A549 (cell line): Measurements from ENCODE around the gene SLCO6A1. TPM values are rescaled to one million over a fixed set of nuclear protein-coding genes. Genes with fewer than 3 reads are reported as not detected.

ENCODE experiments used
- ATAC-seq, 2 experiments: fragments of 200-7000 bp in 1 of 2; fragments of >200 bp in 1 of 2; cut with Nextera tagmentation in 1 of 2; cut with Tn5 transposase in 1 of 2; 3 replicates each; pipeline versions ENCODE4 v1.8.0 to v1.9.1; 2018 to 2020; ENCODE audit warnings: mild to moderate bottlenecking in 1 of 2, moderate library complexity in 1 of 2
- CTCF ChIA-PET: fragments of 300-600 bp; sonication (Branson Sonifier 250); formaldehyde crosslinking; extraction: SDS; loops from one replicate; lab custom pipeline; 2021; ENCODE audit warnings: antibody characterized with exemption, inconsistent platforms; lab: Yijun Ruan, JAX
- POLR2A ChIA-PET: fragments of 350-600 bp; formaldehyde crosslinking; extraction: SDS; loops from one replicate; lab custom pipeline; 2021; ENCODE audit warnings: antibody characterized with exemption, inconsistent platforms; lab: Yijun Ruan, JAX
- DNase-seq, 2 experiments: peaks; one replicate each; pipeline versions ENCODE4 v3.0.0 to v3.0.0-alpha.2; 2011 to 2016; ENCODE audit warnings: low read depth in 1 of 2, low spot score in 1 of 2
- FAIRE-seq: peaks from 2 replicates; lab custom pipeline; 2011; peaks lifted over from hg19 to GRCh38; lab: Jason Lieb, UNC
- H3K27ac ChIP-seq, 2 experiments: fragments of >200 bp; sonication (Bioruptor Twin); formaldehyde crosslinking; 3 replicates each; pipeline ENCODE4 v1.5.1; 2016 to 2017
- H3K4me1 ChIP-seq: fragments of >200 bp; sonication (Bioruptor Twin); formaldehyde crosslinking; 3 replicates; pipeline ENCODE4 v1.6.1; 2016
- H3K4me2 ChIP-seq: fragments of >200 bp; sonication (Bioruptor Twin); formaldehyde crosslinking; 3 replicates; pipeline ENCODE4 v1.6.1; 2016
- H3K4me3 ChIP-seq: fragments of >200 bp; sonication (Bioruptor Twin); formaldehyde crosslinking; 3 replicates; pipeline ENCODE4 v1.5.1; 2016
- H3K9me3 ChIP-seq: fragments of >200 bp; sonication (Bioruptor Twin); formaldehyde crosslinking; 3 replicates; pipeline ENCODE4 v1.6.1; 2016
- BHLHE40 ChIP-seq: IDR thresholded peaks from 2 replicates; pipeline ENCODE4 v1.6.1; 2012; ENCODE audit warnings: low read depth, low read length, inconsistent platforms
- CBX2 ChIP-seq: fragments of 200-600 bp; sonication (generic); IDR thresholded peaks from 2 replicates; pipeline ENCODE4 v1.6.1; 2016; ENCODE audit warnings: low read depth, mild to moderate bottlenecking, borderline replicate concordance
- CHD4 ChIP-seq: fragments of 200-600 bp; sonication (generic); IDR thresholded peaks from 2 replicates; pipeline ENCODE4 v1.6.1; 2016; ENCODE audit warnings: antibody characterized with exemption, mild to moderate bottlenecking, borderline replicate concordance
- CTCF ChIP-seq: fragments of >200 bp; sonication (Bioruptor Twin); formaldehyde crosslinking; IDR thresholded peaks from 3 replicates; pipeline ENCODE4 v1.5.1; 2016
- E2F6 ChIP-seq: IDR thresholded peaks from 2 replicates; pipeline ENCODE4 v1.6.1; 2012; ENCODE audit warnings: low read depth, borderline replicate concordance
- EHF ChIP-seq: fragments of 250-450 bp; sonication (Bioruptor Pico); IDR thresholded peaks from 2 replicates; pipeline ENCODE4 v1.5.0; 2020; ENCODE audit warnings: mild to moderate bottlenecking
- EHMT2 ChIP-seq: fragments of 200-600 bp; sonication (generic); IDR thresholded peaks from 2 replicates; pipeline ENCODE4 v1.6.1; 2016; ENCODE audit warnings: antibody characterized with exemption, low read depth, mild to moderate bottlenecking, moderate library complexity
- GATA3 ChIP-seq: IDR thresholded peaks from 2 replicates; pipeline ENCODE4 v1.6.1; 2012; ENCODE audit warnings: borderline replicate concordance
- HMGXB4 ChIP-seq: fragments of 250-450 bp; sonication (Bioruptor Pico); IDR thresholded peaks from 2 replicates; pipeline ENCODE4 v1.5.0; 2021; ENCODE audit warnings: mild to moderate bottlenecking, moderate library complexity, borderline replicate concordance
- HOXA7 ChIP-seq: fragments of 250-450 bp; sonication (Bioruptor Pico); IDR thresholded peaks from 2 replicates; pipeline ENCODE4 v1.5.0; 2020; ENCODE audit warnings: mild to moderate bottlenecking, moderate library complexity
- JUN ChIP-seq, 2 experiments: fragments of >200 bp; sonication (Bioruptor Twin); formaldehyde crosslinking; IDR thresholded peaks; 2 replicates in 1 of 2; 3 replicates in 1 of 2; pipeline ENCODE4 v1.6.1; 2016 to 2017
- KDM5A ChIP-seq: fragments of 200-600 bp; sonication (generic); IDR thresholded peaks from 2 replicates; pipeline ENCODE4 v1.6.1; 2016; ENCODE audit warnings: antibody characterized with exemption, mild to moderate bottlenecking
- MAZ ChIP-seq: fragments of 150-350 bp; IDR thresholded peaks from 2 replicates; pipeline ENCODE4 v1.6.1; 2014; ENCODE audit warnings: antibody characterized with exemption, low read depth, low read length, borderline replicate concordance
- PBX3 ChIP-seq: IDR thresholded peaks from 2 replicates; pipeline ENCODE4 v1.6.1; 2012
- POLR2A ChIP-seq: IDR thresholded peaks from 2 replicates; pipeline ENCODE4 v1.6.1; 2012; ENCODE audit warnings: mild to moderate bottlenecking, low read length
- RCOR1 ChIP-seq: fragments of 150-350 bp; IDR thresholded peaks from 2 replicates; pipeline ENCODE4 v1.6.1; 2014; ENCODE audit warnings: antibody characterized with exemption, low read length, low read depth
- REST ChIP-seq: fragments of 200-600 bp; sonication (generic); IDR thresholded peaks from 2 replicates; pipeline ENCODE4 v1.6.1; 2016; ENCODE audit warnings: antibody characterized with exemption, mild to moderate bottlenecking, moderate library complexity
- RNF2 ChIP-seq: fragments of 200-600 bp; sonication (generic); IDR thresholded peaks from 2 replicates; pipeline ENCODE4 v1.6.1; 2016; ENCODE audit warnings: low read depth, mild to moderate bottlenecking, antibody characterized with exemption, moderate library complexity, borderline replicate concordance
- SMC3 ChIP-seq: fragments of >200 bp; sonication (Bioruptor Twin); formaldehyde crosslinking; IDR thresholded peaks from 3 replicates; pipeline ENCODE4 v1.6.1; 2018; ENCODE audit warnings: inconsistent platforms
- SREBF2 ChIP-seq: fragments of 450-650 bp; IDR thresholded peaks from 2 replicates; pipeline ENCODE4 v1.6.1; 2014; ENCODE audit warnings: mild to moderate bottlenecking, moderate library complexity
- TP53 ChIP-seq: fragments of 250-450 bp; sonication (Bioruptor Pico); IDR thresholded peaks from 2 replicates; pipeline ENCODE4 v1.5.0; 2021; ENCODE audit warnings: mild to moderate bottlenecking, moderate library complexity
- ZFP36 ChIP-seq: fragments of 450-650 bp; IDR thresholded peaks from 2 replicates; pipeline ENCODE4 v1.6.1; 2014; ENCODE audit warnings: borderline replicate concordance; ENCODE audit not compliant: partially characterized antibody
- ZSCAN20 ChIP-seq: fragments of 250-450 bp; sonication (Bioruptor Pico); IDR thresholded peaks from 2 replicates; pipeline ENCODE4 v1.8.0; 2022; ENCODE audit warnings: mild to moderate bottlenecking, moderate library complexity
- WGBS: methylation state at CpG from one replicate; pipeline ENCODE4 v1.1.6; 2017; ENCODE audit errors: missing lambda C conversion rate; 5-methylcytosine and 5-hydroxymethylcytosine counted together
- polyA plus RNA-seq, 4 experiments: library from polyadenylated mRNA; depleted of rRNA in 3 of 4; stranded (reverse); fragments of >200 nt; fragmentation: RNase III in 1 of 4; extraction: RNeasy Plus Mini Kit Qiagen cat#74134 plus additional on column Dnase treatment in 1 of 4; gene quantifications; 2 replicates in 3 of 4; 3 replicates in 1 of 4; pipeline ENCODE4 v1.2.3, GENCODE V29; 2011 to 2017

SLCO6A1 gene
- polyA plus RNA-seq, 2 of the 4 experiments (the other 2 are of a cell fraction), result not detected

- no peak for ATAC-seq
- Histone ChIP-seq H3K4me2 (no peak overlapping the region), H3K4me3 (no peak overlapping the region), H3K4me1 (no peaks in the 10 kb centered on the region)
- no peak for FAIRE-seq
- WGBS, result 5% methylated on average over 2 of the region's 2 CpGs
- CTCF ChIA-PET, result no interaction called here
- POLR2A ChIA-PET, result no interaction called here
- no peak for TF ChIP-seq TP53 (CRISPR knock-in tag)
- TF ChIP-seq GATA3, result no peak
- TF ChIP-seq RCOR1, result no peak
- no peak for TF ChIP-seq RNF2
- TF ChIP-seq MAZ, result no peak
- TF ChIP-seq HOXA7 (CRISPR knock-in tag), result no peak
- TF ChIP-seq JUN (IDR thresholded peaks at IDR 0.05), result no peak
- no peak for TF ChIP-seq BHLHE40
- no peak for TF ChIP-seq SMC3
- no peak for TF ChIP-seq SREBF2
- TF ChIP-seq KDM5A, result no peak
- no peak for TF ChIP-seq ZSCAN20 (CRISPR knock-in tag)
- no peak for TF ChIP-seq REST
- TF ChIP-seq ZFP36, result no peak
- TF ChIP-seq E2F6, result no peak
- no peak for TF ChIP-seq CBX2
- no peak for TF ChIP-seq HMGXB4 (CRISPR knock-in tag)
- no peak for TF ChIP-seq EHF
- no peak for TF ChIP-seq CTCF
- TF ChIP-seq, all 56 proteins: peak for 0
- no peak overlapping the region for H3K27ac ChIP-seq
- H3K9me3 ChIP-seq, result no peaks in the 10 kb centered on the region
- no peak for DNase-seq
These were observed 15.1 kb downstream of the SLCO6A1 start for GRCh38 chr5:102483736-102484135.

GRCh38 chr5:102481054-102481715 is 17.6 kb downstream of the SLCO6A1 start:
- H3K4me1 ChIP-seq, result no peaks in the 10 kb centered on the region
- POLR2A ChIA-PET, result no interaction called here
- no peak overlapping the region for H3K4me2 ChIP-seq
- WGBS, result 0% methylated on average over 1 of the region's 1 CpG
- ATAC-seq, result no peak
- H3K4me3 ChIP-seq, result no peak overlapping the region
- H3K27ac ChIP-seq, result no peak overlapping the region
- CTCF ChIA-PET, result interaction anchor here (1.3 kb wide), 1 partner anchor 10 kb away, joined by 3 read pairs; no protein-coding TSS in a partner anchor
- DNase-seq, result no peak
- H3K9me3 ChIP-seq, result no peaks in the 10 kb centered on the region
- FAIRE-seq, result no peak
- no peak for TF ChIP-seq EHMT2
- no peak for TF ChIP-seq CHD4
- TF ChIP-seq ZSCAN20 (CRISPR knock-in tag), result no peak
- TF ChIP-seq POLR2A, result no peak
- no peak for TF ChIP-seq CBX2
- no peak for TF ChIP-seq PBX3
- TF ChIP-seq TP53 (CRISPR knock-in tag), result no peak
